GM23338 (cell line): Measurements from ENCODE around the gene CAND1. TPM values are rescaled to one million over a fixed set of nuclear protein-coding genes. Genes with fewer than 3 reads are reported as not detected.

Source experiments
- ATAC-seq: fragments of 200-7000 bp; cut with Tn5 transposase; 3 replicates; pipeline ENCODE4 v1.9.1; 2020
- DNase-seq: peaks from one replicate; pipeline ENCODE4 v3.0.0-alpha.2; 2015; ENCODE audit warnings: low spot score
- H2AFZ ChIP-seq: fragments of 200-600 bp; sonication (generic); 2 replicates; pipeline ENCODE4 v1.8.0; 2016; ENCODE audit warnings: antibody characterized with exemption, mild to moderate bottlenecking, moderate library complexity
- H3F3A ChIP-seq: fragments of 200-600 bp; sonication (generic); replicated peaks from 2 replicates; pipeline ENCODE4 v1.8.0; 2017; ENCODE audit warnings: antibody characterized with exemption, mixed run types, low read depth
- H3K27ac ChIP-seq: fragments of 200-600 bp; sonication (generic); 2 replicates; pipeline ENCODE4 v1.6.1; 2016; ENCODE audit warnings: low read depth
- H3K27me3 ChIP-seq: fragments of 200-600 bp; sonication (generic); 2 replicates; pipeline ENCODE4 v1.8.0; 2016; ENCODE audit warnings: mild to moderate bottlenecking, mixed run types, moderate library complexity; ENCODE audit not compliant: insufficient read depth
- H3K36me3 ChIP-seq: fragments of 200-600 bp; sonication (generic); 2 replicates; pipeline ENCODE4 v1.8.0; 2016; ENCODE audit warnings: mild to moderate bottlenecking; ENCODE audit not compliant: insufficient read depth
- H3K4me1 ChIP-seq: fragments of 200-600 bp; sonication (generic); 2 replicates; pipeline ENCODE4 v1.8.0; 2016; ENCODE audit warnings: mild to moderate bottlenecking, moderate library complexity; ENCODE audit not compliant: insufficient read depth
- H3K4me2 ChIP-seq: fragments of 200-600 bp; sonication (generic); 2 replicates; pipeline ENCODE4 v1.7.1; 2017; ENCODE audit warnings: mixed run types
- H3K4me3 ChIP-seq: fragments of 200-600 bp; sonication (generic); 2 replicates; pipeline ENCODE4 v1.6.1; 2016; ENCODE audit warnings: mixed run types
- H3K79me2 ChIP-seq: fragments of 200-600 bp; sonication (generic); replicated peaks from 2 replicates; pipeline ENCODE4 v1.8.0; 2017; ENCODE audit warnings: mild to moderate bottlenecking; ENCODE audit not compliant: insufficient read depth
- H3K9me2 ChIP-seq: fragments of 200-600 bp; sonication (generic); 2 replicates; pipeline ENCODE4 v1.8.0; 2017; ENCODE audit not compliant: insufficient read depth
- H4K20me1 ChIP-seq: fragments of 200-600 bp; sonication (generic); replicated peaks from 2 replicates; pipeline ENCODE4 v1.8.0; 2017; ENCODE audit warnings: mild to moderate bottlenecking; ENCODE audit not compliant: insufficient read depth
- H3K27ac Mint-ChIP-seq: 2 replicates; pipeline ENCODE4 v1.8.0; 2020; ENCODE audit warnings: inconsistent platforms, mild to moderate bottlenecking, moderate library complexity, mixed read lengths
- H3K27me3 Mint-ChIP-seq: 3 replicates; pipeline ENCODE4 v1.8.0; 2022; ENCODE audit warnings: low read depth, mild to moderate bottlenecking, moderate library complexity, mixed read lengths, inconsistent platforms; ENCODE audit not compliant: insufficient read depth, poor library complexity
- H3K36me3 Mint-ChIP-seq: 3 replicates; pipeline ENCODE4 v1.8.0; 2021; ENCODE audit warnings: low read depth, mild to moderate bottlenecking, inconsistent platforms, moderate library complexity, mixed read lengths
- H3K4me1 Mint-ChIP-seq: 3 replicates; pipeline ENCODE4 v1.8.0; 2020; ENCODE audit warnings: mild to moderate bottlenecking, inconsistent platforms, mixed read lengths
- H3K4me3 Mint-ChIP-seq: 3 replicates; pipeline ENCODE4 v1.8.0; 2021; ENCODE audit warnings: moderate library complexity, mild to moderate bottlenecking, inconsistent platforms, mixed read lengths
- H3K9me3 Mint-ChIP-seq: 3 replicates; pipeline ENCODE4 v1.8.0; 2020; ENCODE audit warnings: moderate library complexity, mild to moderate bottlenecking, inconsistent platforms, mixed read lengths
- CREB1 ChIP-seq: fragments of 250-450 bp; sonication (Bioruptor Pico); IDR thresholded peaks from 2 replicates; pipeline ENCODE4 v1.5.0; 2020; ENCODE audit warnings: low read depth, mild to moderate bottlenecking, moderate library complexity
- CTCF ChIP-seq, 2 experiments: fragments of 200-600 bp in 1 of 2; sonication (generic) in 1 of 2; conservative IDR thresholded peaks; 2 replicates each; pipeline versions ENCODE4 v1.5.1 to v1.6.1; 2016 to 2017; ENCODE audit warnings: antibody characterized with exemption in 2 of 2, low read depth in 2 of 2, mild to moderate bottlenecking in 2 of 2, moderate library complexity in 1 of 2
- EZH2 ChIP-seq: fragments of 200-600 bp; sonication (generic); IDR thresholded peaks from one replicate; pipeline ENCODE4 v1.8.0; 2017; ENCODE audit warnings: antibody characterized with exemption, mild to moderate bottlenecking, low read depth; ENCODE audit not compliant: unreplicated experiment
- EZH2phosphoT487 ChIP-seq: fragments of 200-600 bp; sonication (generic); IDR thresholded peaks from one replicate; pipeline ENCODE4 v1.8.1; 2018; ENCODE audit warnings: antibody characterized with exemption; ENCODE audit not compliant: unreplicated experiment
- JUNB ChIP-seq: IDR thresholded peaks from one replicate; pipeline ENCODE4 v1.6.1; 2016; ENCODE audit warnings: antibody characterized with exemption; ENCODE audit not compliant: unreplicated experiment
- POLR2AphosphoS5 ChIP-seq: IDR thresholded peaks from 2 replicates; pipeline ENCODE4 v1.6.1; 2016; ENCODE audit warnings: antibody characterized with exemption, low read depth
- REST ChIP-seq: IDR thresholded peaks from one replicate; pipeline ENCODE4 v1.6.1; 2018; ENCODE audit warnings: antibody characterized with exemption; ENCODE audit not compliant: unreplicated experiment
- STAT1 ChIP-seq: IDR thresholded peaks from one replicate; pipeline ENCODE4 v1.6.1; 2016; ENCODE audit warnings: antibody characterized with exemption; ENCODE audit not compliant: unreplicated experiment
- ZNF114 ChIP-seq: fragments of 250-450 bp; sonication (Bioruptor Pico); IDR thresholded peaks from 2 replicates; pipeline ENCODE4 v1.5.0; 2020; ENCODE audit warnings: mild to moderate bottlenecking, moderate library complexity
- ZNF331 ChIP-seq: fragments of 250-450 bp; sonication (Bioruptor Pico); IDR thresholded peaks from 2 replicates; pipeline ENCODE4 v1.5.0; 2020; ENCODE audit warnings: low read depth, mild to moderate bottlenecking, moderate library complexity
- ZNF462 ChIP-seq: fragments of 250-450 bp; sonication (Bioruptor Pico); IDR thresholded peaks from 2 replicates; pipeline ENCODE4 v1.5.0; 2020; ENCODE audit warnings: mild to moderate bottlenecking, moderate library complexity
- polyA plus RNA-seq: library from polyadenylated mRNA; unstranded; fragments of >200 nt; fragmentation: Nextera tagmentation; extraction: Ambion mirVana; gene quantifications from 2 replicates; pipeline ENCODE4 v1.2.1, GENCODE V29; 2016
- total RNA-seq: library from RNA; depleted of rRNA; stranded (reverse); fragments of >200 nt; shearing (Covaris generic); gene quantifications from 2 replicates; pipeline ENCODE4 v1.2.3, GENCODE V29; 2014

Gene CAND1
- total and polyA plus RNA-seq, 2 experiments from 2014 or later = 71.4 to 151 TPM

GRCh38 chr12:67254372-67255026 is 14.7 kb upstream of the CAND1 start:
- no peaks in the 10 kb centered on the region; the same call in 2 of the 3 replicates for H3K9me3 Mint-ChIP-seq
- no peak overlapping the region for H2AFZ ChIP-seq
- TF ChIP-seq STAT1 (no peak), CTCF (conservative IDR thresholded peaks at IDR 0.05; ENCODE audit: low read depth in 2 of 2) (no peak), JUNB (no peak), EZH2phosphoT487 (no peak), ZNF114 (CRISPR knock-in tag) (no peak), ZNF462 (CRISPR knock-in tag) (no peak), ZNF331 (no peak), POLR2AphosphoS5 (no peak), CREB1 (CRISPR knock-in tag) (no peak), EZH2 (no peak), REST (no peak)
- H3K4me3 Mint-ChIP-seq = no peak overlapping the region
- H3K27ac ChIP-seq = no peak overlapping the region
- no peak for ATAC-seq
- H3K27me3 Mint-ChIP-seq = no peaks in the 10 kb centered on the region
- H3F3A ChIP-seq = no peaks in the 10 kb centered on the region
- no peak for DNase-seq
- no peaks in the 10 kb centered on the region for H3K36me3 Mint-ChIP-seq
- no peaks in the 10 kb centered on the region for H3K9me2 ChIP-seq
- no peaks in the 10 kb centered on the region for H3K79me2 ChIP-seq
- H3K27ac Mint-ChIP-seq = no peak overlapping the region
- H3K4me3 ChIP-seq = no peak overlapping the region
- no peak overlapping the region for H3K4me2 ChIP-seq
- no peaks in the 10 kb centered on the region for H4K20me1 ChIP-seq
- H3K27me3 ChIP-seq = no peaks in the 10 kb centered on the region
- no peaks in the 10 kb centered on the region for H3K36me3 ChIP-seq
- no peaks in the 10 kb centered on the region for H3K4me1 Mint-ChIP-seq
- no peaks in the 10 kb centered on the region for H3K4me1 ChIP-seq
